GM23338 (cell line): Measurements from ENCODE around the gene RAP1GAP. TPM values are rescaled to one million over a fixed set of nuclear protein-coding genes. Genes with fewer than 3 reads are reported as not detected.

Experiments
- ATAC-seq: fragments of 200-7000 bp; cut with Tn5 transposase; 3 replicates; pipeline ENCODE4 v1.9.1; 2020
- DNase-seq: peaks from one replicate; pipeline ENCODE4 v3.0.0-alpha.2; 2015; ENCODE audit warnings: low spot score
- H2AFZ ChIP-seq: fragments of 200-600 bp; sonication (generic); 2 replicates; pipeline ENCODE4 v1.8.0; 2016; ENCODE audit warnings: antibody characterized with exemption, mild to moderate bottlenecking, moderate library complexity
- H3F3A ChIP-seq: fragments of 200-600 bp; sonication (generic); replicated peaks from 2 replicates; pipeline ENCODE4 v1.8.0; 2017; ENCODE audit warnings: antibody characterized with exemption, mixed run types, low read depth
- H3K27ac ChIP-seq: fragments of 200-600 bp; sonication (generic); 2 replicates; pipeline ENCODE4 v1.6.1; 2016; ENCODE audit warnings: low read depth
- H3K27me3 ChIP-seq: fragments of 200-600 bp; sonication (generic); 2 replicates; pipeline ENCODE4 v1.8.0; 2016; ENCODE audit warnings: mild to moderate bottlenecking, mixed run types, moderate library complexity; ENCODE audit not compliant: insufficient read depth
- H3K36me3 ChIP-seq: fragments of 200-600 bp; sonication (generic); 2 replicates; pipeline ENCODE4 v1.8.0; 2016; ENCODE audit warnings: mild to moderate bottlenecking; ENCODE audit not compliant: insufficient read depth
- H3K4me1 ChIP-seq: fragments of 200-600 bp; sonication (generic); 2 replicates; pipeline ENCODE4 v1.8.0; 2016; ENCODE audit warnings: mild to moderate bottlenecking, moderate library complexity; ENCODE audit not compliant: insufficient read depth
- H3K4me2 ChIP-seq: fragments of 200-600 bp; sonication (generic); 2 replicates; pipeline ENCODE4 v1.7.1; 2017; ENCODE audit warnings: mixed run types
- H3K4me3 ChIP-seq: fragments of 200-600 bp; sonication (generic); 2 replicates; pipeline ENCODE4 v1.6.1; 2016; ENCODE audit warnings: mixed run types
- H3K79me2 ChIP-seq: fragments of 200-600 bp; sonication (generic); replicated peaks from 2 replicates; pipeline ENCODE4 v1.8.0; 2017; ENCODE audit warnings: mild to moderate bottlenecking; ENCODE audit not compliant: insufficient read depth
- H3K9me2 ChIP-seq: fragments of 200-600 bp; sonication (generic); 2 replicates; pipeline ENCODE4 v1.8.0; 2017; ENCODE audit not compliant: insufficient read depth
- H4K20me1 ChIP-seq: fragments of 200-600 bp; sonication (generic); replicated peaks from 2 replicates; pipeline ENCODE4 v1.8.0; 2017; ENCODE audit warnings: mild to moderate bottlenecking; ENCODE audit not compliant: insufficient read depth
- H3K27ac Mint-ChIP-seq: 2 replicates; pipeline ENCODE4 v1.8.0; 2020; ENCODE audit warnings: inconsistent platforms, mild to moderate bottlenecking, moderate library complexity, mixed read lengths
- H3K27me3 Mint-ChIP-seq: 3 replicates; pipeline ENCODE4 v1.8.0; 2022; ENCODE audit warnings: low read depth, mild to moderate bottlenecking, moderate library complexity, mixed read lengths, inconsistent platforms; ENCODE audit not compliant: insufficient read depth, poor library complexity
- H3K36me3 Mint-ChIP-seq: 3 replicates; pipeline ENCODE4 v1.8.0; 2021; ENCODE audit warnings: low read depth, mild to moderate bottlenecking, inconsistent platforms, moderate library complexity, mixed read lengths
- H3K4me1 Mint-ChIP-seq: 3 replicates; pipeline ENCODE4 v1.8.0; 2020; ENCODE audit warnings: mild to moderate bottlenecking, inconsistent platforms, mixed read lengths
- H3K4me3 Mint-ChIP-seq: 3 replicates; pipeline ENCODE4 v1.8.0; 2021; ENCODE audit warnings: moderate library complexity, mild to moderate bottlenecking, inconsistent platforms, mixed read lengths
- H3K9me3 Mint-ChIP-seq: 3 replicates; pipeline ENCODE4 v1.8.0; 2020; ENCODE audit warnings: moderate library complexity, mild to moderate bottlenecking, inconsistent platforms, mixed read lengths
- CREB1 ChIP-seq: fragments of 250-450 bp; sonication (Bioruptor Pico); IDR thresholded peaks from 2 replicates; pipeline ENCODE4 v1.5.0; 2020; ENCODE audit warnings: low read depth, mild to moderate bottlenecking, moderate library complexity
- EZH2 ChIP-seq: fragments of 200-600 bp; sonication (generic); IDR thresholded peaks from one replicate; pipeline ENCODE4 v1.8.0; 2017; ENCODE audit warnings: antibody characterized with exemption, mild to moderate bottlenecking, low read depth; ENCODE audit not compliant: unreplicated experiment
- EZH2phosphoT487 ChIP-seq: fragments of 200-600 bp; sonication (generic); IDR thresholded peaks from one replicate; pipeline ENCODE4 v1.8.1; 2018; ENCODE audit warnings: antibody characterized with exemption; ENCODE audit not compliant: unreplicated experiment
- JUNB ChIP-seq: IDR thresholded peaks from one replicate; pipeline ENCODE4 v1.6.1; 2016; ENCODE audit warnings: antibody characterized with exemption; ENCODE audit not compliant: unreplicated experiment
- POLR2AphosphoS5 ChIP-seq: IDR thresholded peaks from 2 replicates; pipeline ENCODE4 v1.6.1; 2016; ENCODE audit warnings: antibody characterized with exemption, low read depth
- ZNF114 ChIP-seq: fragments of 250-450 bp; sonication (Bioruptor Pico); IDR thresholded peaks from 2 replicates; pipeline ENCODE4 v1.5.0; 2020; ENCODE audit warnings: mild to moderate bottlenecking, moderate library complexity
- ZNF331 ChIP-seq: fragments of 250-450 bp; sonication (Bioruptor Pico); IDR thresholded peaks from 2 replicates; pipeline ENCODE4 v1.5.0; 2020; ENCODE audit warnings: low read depth, mild to moderate bottlenecking, moderate library complexity
- polyA plus RNA-seq: library from polyadenylated mRNA; unstranded; fragments of >200 nt; fragmentation: Nextera tagmentation; extraction: Ambion mirVana; gene quantifications from 2 replicates; pipeline ENCODE4 v1.2.1, GENCODE V29; 2016
- total RNA-seq: library from RNA; depleted of rRNA; stranded (reverse); fragments of >200 nt; shearing (Covaris generic); gene quantifications from 2 replicates; pipeline ENCODE4 v1.2.3, GENCODE V29; 2014
- TF ChIP-seq, protein P1 (sequence below): fragments of 250-450 bp; sonication (Bioruptor Pico); IDR thresholded peaks from 2 replicates; pipeline ENCODE4 v1.5.0; 2020; ENCODE audit warnings: mild to moderate bottlenecking, moderate library complexity
- TF ChIP-seq, protein P2 (sequence below), 2 experiments: fragments of 200-600 bp in 1 of 2; sonication (generic) in 1 of 2; conservative IDR thresholded peaks; 2 replicates each; pipeline versions ENCODE4 v1.5.1 to v1.6.1; 2016 to 2017; ENCODE audit warnings: antibody characterized with exemption in 2 of 2, low read depth in 2 of 2, mild to moderate bottlenecking in 2 of 2, moderate library complexity in 1 of 2
- TF ChIP-seq, protein P3 (sequence below): IDR thresholded peaks from one replicate; pipeline ENCODE4 v1.6.1; 2018; ENCODE audit warnings: antibody characterized with exemption; ENCODE audit not compliant: unreplicated experiment

Gene RAP1GAP
- total and polyA plus RNA-seq, 2 experiments from 2014 or later: 4.3 to 6.6 TPM

DNA sequence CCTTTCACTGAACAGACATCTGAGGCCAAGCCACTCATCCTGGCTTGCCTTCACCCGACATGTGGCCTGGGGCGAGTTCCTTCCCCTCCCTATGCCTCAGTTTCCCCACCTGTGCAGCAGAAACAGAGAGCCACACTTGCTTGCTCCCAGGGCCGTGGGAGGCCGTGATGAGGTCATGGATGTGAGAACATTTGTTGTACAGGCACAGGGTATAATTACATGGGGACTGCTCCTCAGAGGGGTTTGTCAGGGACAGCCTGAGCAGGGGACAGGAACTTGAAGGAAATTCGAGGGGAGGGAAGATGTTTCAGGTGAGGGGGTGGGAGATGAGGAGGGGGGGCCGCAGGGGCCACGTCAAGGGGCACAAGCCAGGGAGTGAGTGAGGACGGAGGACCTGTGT is 103.9 kb downstream of the RAP1GAP start:
- no peak overlapping the region for H3K4me2 ChIP-seq
- H2AFZ ChIP-seq: no peak overlapping the region
- no peaks in the 10 kb centered on the region for H3K4me1 ChIP-seq
- H3K27ac ChIP-seq: no peak overlapping the region
- H3K9me2 ChIP-seq: no peaks in the 10 kb centered on the region
- H3K27me3 ChIP-seq: no peaks in the 10 kb centered on the region
- no peaks in the 10 kb centered on the region; the same call in 1 of the 3 replicates for H3K4me1 Mint-ChIP-seq
- peaks cover 5% of the 10 kb centered on the region for H3K27me3 Mint-ChIP-seq
- peaks cover 19% of the 10 kb centered on the region for H3K36me3 Mint-ChIP-seq
- H4K20me1 ChIP-seq: no peaks in the 10 kb centered on the region
- H3K4me3 ChIP-seq: no peak overlapping the region
- no peak overlapping the region for H3K27ac Mint-ChIP-seq
- H3K9me3 Mint-ChIP-seq: no peaks in the 10 kb centered on the region; the same call in 2 of the 3 replicates
- H3K79me2 ChIP-seq: no peaks in the 10 kb centered on the region
- no peaks in the 10 kb centered on the region for H3F3A ChIP-seq
- no peaks in the 10 kb centered on the region for H3K36me3 ChIP-seq
- no peak for DNase-seq
- ATAC-seq: no peak
- no peak overlapping the region for H3K4me3 Mint-ChIP-seq
- no peak for TF ChIP-seq JUNB

DNA sequence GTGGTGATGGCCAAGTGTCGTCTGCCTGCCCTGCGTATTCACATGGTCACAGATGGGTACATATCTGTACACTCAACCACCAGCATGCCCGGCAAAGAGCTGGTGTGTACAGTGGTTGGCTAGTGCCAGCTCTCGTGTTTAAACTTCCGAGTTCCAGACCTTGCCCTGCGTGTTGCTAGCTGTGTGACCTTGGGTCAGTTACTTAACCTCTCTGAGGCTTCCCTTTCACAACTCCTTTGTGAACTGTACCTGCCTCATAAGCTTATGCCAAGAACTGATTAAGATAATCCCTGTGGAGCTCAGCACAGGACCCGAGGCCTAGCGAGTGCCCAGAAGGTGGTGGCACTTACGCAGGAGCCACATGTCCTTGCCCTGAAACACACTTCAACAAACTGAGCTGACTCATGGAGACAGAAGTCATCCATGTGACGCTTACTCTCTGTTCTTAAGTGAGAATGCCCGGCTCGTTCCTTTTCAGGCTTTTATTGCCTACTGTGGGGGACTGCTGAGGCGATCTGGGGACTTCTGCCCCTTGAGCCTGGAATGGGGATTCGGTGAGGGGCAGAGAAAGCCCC is 104.5 kb downstream of the RAP1GAP start:
- H3K27me3 Mint-ChIP-seq: peaks cover 5% of the 10 kb centered on the region
- H3K9me3 Mint-ChIP-seq: no peaks in the 10 kb centered on the region; the same call in 2 of the 3 replicates
- no peaks in the 10 kb centered on the region for H3K36me3 ChIP-seq
- H2AFZ ChIP-seq: no peak overlapping the region
- H3K4me3 Mint-ChIP-seq: no peak overlapping the region
- no peaks in the 10 kb centered on the region for H3K4me1 ChIP-seq
- H3K4me3 ChIP-seq: no peak overlapping the region
- 0 out of 2 replicates have a peak overlapping the region, but pooled peaks have one; percentile 31 for H3K27ac Mint-ChIP-seq
- no peak overlapping the region for H3K27ac ChIP-seq
- peaks cover 20% of the 10 kb centered on the region for H3K36me3 Mint-ChIP-seq
- no peak overlapping the region for H3K4me2 ChIP-seq
- no peaks in the 10 kb centered on the region; the same call in 1 of the 3 replicates for H3K4me1 Mint-ChIP-seq
- no peaks in the 10 kb centered on the region for H3K79me2 ChIP-seq
- H3K27me3 ChIP-seq: no peaks in the 10 kb centered on the region
- no peaks in the 10 kb centered on the region for H3F3A ChIP-seq
- DNase-seq: no peak
- H3K9me2 ChIP-seq: no peaks in the 10 kb centered on the region
- H4K20me1 ChIP-seq: no peaks in the 10 kb centered on the region
- ATAC-seq: no peak
- TF ChIP-seq, protein P1, sequence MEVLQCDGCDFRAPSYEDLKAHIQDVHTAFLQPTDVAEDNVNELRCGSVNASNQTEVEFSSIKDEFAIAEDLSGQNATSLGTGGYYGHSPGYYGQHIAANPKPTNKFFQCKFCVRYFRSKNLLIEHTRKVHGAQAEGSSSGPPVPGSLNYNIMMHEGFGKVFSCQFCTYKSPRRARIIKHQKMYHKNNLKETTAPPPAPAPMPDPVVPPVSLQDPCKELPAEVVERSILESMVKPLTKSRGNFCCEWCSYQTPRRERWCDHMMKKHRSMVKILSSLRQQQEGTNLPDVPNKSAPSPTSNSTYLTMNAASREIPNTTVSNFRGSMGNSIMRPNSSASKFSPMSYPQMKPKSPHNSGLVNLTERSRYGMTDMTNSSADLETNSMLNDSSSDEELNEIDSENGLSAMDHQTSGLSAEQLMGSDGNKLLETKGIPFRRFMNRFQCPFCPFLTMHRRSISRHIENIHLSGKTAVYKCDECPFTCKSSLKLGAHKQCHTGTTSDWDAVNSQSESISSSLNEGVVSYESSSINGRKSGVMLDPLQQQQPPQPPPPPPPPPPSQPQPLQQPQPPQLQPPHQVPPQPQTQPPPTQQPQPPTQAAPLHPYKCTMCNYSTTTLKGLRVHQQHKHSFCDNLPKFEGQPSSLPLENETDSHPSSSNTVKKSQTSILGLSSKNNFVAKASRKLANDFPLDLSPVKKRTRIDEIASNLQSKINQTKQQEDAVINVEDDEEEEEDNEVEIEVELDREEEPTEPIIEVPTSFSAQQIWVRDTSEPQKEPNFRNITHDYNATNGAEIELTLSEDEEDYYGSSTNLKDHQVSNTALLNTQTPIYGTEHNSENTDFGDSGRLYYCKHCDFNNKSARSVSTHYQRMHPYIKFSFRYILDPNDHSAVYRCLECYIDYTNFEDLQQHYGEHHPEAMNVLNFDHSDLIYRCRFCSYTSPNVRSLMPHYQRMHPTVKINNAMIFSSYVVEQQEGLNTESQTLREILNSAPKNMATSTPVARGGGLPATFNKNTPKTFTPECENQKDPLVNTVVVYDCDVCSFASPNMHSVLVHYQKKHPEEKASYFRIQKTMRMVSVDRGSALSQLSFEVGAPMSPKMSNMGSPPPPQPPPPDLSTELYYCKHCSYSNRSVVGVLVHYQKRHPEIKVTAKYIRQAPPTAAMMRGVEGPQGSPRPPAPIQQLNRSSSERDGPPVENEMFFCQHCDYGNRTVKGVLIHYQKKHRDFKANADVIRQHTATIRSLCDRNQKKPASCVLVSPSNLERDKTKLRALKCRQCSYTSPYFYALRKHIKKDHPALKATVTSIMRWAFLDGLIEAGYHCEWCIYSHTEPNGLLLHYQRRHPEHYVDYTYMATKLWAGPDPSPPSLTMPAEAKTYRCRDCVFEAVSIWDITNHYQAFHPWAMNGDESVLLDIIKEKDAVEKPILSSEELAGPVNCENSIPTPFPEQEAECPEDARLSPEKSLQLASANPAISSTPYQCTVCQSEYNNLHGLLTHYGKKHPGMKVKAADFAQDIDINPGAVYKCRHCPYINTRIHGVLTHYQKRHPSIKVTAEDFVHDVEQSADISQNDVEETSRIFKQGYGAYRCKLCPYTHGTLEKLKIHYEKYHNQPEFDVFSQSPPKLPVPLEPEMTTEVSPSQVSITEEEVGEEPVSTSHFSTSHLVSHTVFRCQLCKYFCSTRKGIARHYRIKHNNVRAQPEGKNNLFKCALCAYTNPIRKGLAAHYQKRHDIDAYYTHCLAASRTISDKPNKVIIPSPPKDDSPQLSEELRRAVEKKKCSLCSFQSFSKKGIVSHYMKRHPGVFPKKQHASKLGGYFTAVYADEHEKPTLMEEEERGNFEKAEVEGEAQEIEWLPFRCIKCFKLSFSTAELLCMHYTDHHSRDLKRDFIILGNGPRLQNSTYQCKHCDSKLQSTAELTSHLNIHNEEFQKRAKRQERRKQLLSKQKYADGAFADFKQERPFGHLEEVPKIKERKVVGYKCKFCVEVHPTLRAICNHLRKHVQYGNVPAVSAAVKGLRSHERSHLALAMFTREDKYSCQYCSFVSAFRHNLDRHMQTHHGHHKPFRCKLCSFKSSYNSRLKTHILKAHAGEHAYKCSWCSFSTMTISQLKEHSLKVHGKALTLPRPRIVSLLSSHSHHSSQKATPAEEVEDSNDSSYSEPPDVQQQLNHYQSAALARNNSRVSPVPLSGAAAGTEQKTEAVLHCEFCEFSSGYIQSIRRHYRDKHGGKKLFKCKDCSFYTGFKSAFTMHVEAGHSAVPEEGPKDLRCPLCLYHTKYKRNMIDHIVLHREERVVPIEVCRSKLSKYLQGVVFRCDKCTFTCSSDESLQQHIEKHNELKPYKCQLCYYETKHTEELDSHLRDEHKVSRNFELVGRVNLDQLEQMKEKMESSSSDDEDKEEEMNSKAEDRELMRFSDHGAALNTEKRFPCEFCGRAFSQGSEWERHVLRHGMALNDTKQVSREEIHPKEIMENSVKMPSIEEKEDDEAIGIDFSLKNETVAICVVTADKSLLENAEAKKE: no peak
- TF ChIP-seq CREB1 (CRISPR knock-in tag) (no peak), JUNB (no peak), ZNF114 (no peak), EZH2 (no peak), ZNF331 (CRISPR knock-in tag) (no peak), EZH2phosphoT487 (no peak), POLR2AphosphoS5 (no peak)
- TF ChIP-seq, protein P2, sequence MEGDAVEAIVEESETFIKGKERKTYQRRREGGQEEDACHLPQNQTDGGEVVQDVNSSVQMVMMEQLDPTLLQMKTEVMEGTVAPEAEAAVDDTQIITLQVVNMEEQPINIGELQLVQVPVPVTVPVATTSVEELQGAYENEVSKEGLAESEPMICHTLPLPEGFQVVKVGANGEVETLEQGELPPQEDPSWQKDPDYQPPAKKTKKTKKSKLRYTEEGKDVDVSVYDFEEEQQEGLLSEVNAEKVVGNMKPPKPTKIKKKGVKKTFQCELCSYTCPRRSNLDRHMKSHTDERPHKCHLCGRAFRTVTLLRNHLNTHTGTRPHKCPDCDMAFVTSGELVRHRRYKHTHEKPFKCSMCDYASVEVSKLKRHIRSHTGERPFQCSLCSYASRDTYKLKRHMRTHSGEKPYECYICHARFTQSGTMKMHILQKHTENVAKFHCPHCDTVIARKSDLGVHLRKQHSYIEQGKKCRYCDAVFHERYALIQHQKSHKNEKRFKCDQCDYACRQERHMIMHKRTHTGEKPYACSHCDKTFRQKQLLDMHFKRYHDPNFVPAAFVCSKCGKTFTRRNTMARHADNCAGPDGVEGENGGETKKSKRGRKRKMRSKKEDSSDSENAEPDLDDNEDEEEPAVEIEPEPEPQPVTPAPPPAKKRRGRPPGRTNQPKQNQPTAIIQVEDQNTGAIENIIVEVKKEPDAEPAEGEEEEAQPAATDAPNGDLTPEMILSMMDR (conservative IDR thresholded peaks at IDR 0.05; ENCODE audit: low read depth in 2 of 2): no peak
- TF ChIP-seq, protein P3, sequence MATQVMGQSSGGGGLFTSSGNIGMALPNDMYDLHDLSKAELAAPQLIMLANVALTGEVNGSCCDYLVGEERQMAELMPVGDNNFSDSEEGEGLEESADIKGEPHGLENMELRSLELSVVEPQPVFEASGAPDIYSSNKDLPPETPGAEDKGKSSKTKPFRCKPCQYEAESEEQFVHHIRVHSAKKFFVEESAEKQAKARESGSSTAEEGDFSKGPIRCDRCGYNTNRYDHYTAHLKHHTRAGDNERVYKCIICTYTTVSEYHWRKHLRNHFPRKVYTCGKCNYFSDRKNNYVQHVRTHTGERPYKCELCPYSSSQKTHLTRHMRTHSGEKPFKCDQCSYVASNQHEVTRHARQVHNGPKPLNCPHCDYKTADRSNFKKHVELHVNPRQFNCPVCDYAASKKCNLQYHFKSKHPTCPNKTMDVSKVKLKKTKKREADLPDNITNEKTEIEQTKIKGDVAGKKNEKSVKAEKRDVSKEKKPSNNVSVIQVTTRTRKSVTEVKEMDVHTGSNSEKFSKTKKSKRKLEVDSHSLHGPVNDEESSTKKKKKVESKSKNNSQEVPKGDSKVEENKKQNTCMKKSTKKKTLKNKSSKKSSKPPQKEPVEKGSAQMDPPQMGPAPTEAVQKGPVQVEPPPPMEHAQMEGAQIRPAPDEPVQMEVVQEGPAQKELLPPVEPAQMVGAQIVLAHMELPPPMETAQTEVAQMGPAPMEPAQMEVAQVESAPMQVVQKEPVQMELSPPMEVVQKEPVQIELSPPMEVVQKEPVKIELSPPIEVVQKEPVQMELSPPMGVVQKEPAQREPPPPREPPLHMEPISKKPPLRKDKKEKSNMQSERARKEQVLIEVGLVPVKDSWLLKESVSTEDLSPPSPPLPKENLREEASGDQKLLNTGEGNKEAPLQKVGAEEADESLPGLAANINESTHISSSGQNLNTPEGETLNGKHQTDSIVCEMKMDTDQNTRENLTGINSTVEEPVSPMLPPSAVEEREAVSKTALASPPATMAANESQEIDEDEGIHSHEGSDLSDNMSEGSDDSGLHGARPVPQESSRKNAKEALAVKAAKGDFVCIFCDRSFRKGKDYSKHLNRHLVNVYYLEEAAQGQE: no peak
